Esophagus squamous epithelium (tissue), 4 donors: ENCODE measurements around the gene DGUOK.

Experiments used
- CTCF ChIP-seq, 6 experiments: fragments of 450-650 bp in 4 of 6; fragments of 200-600 bp in 2 of 6; sonication (generic) in 2 of 6; IDR thresholded peaks; one replicate each; pipeline ENCODE4 v1.5.1; 2016 to 2019; ENCODE audit warnings: antibody characterized with exemption in 6 of 6, mild to moderate bottlenecking in 4 of 6, moderate library complexity in 4 of 6
- POLR2A ChIP-seq, 4 donors: fragments of 450-650 bp; IDR thresholded peaks; one replicate each; pipeline ENCODE4 v1.6.1; 2017; ENCODE audit warnings: antibody characterized with exemption in 4 of 4, mild to moderate bottlenecking in 4 of 4, moderate library complexity in 3 of 4

- TF ChIP-seq CTCF (IDR thresholded peaks at IDR 0.05), result no peak
- no peak for TF ChIP-seq POLR2A (IDR thresholded peaks at IDR 0.05)
Observed at GRCh38 chr2:73906847-73907505, 19.7 kb upstream of the DGUOK start.
